HG02970 (cell line): ENCODE results near the gene CYB5R2.

ENCODE experiments used
- ATAC-seq: cut with Tn5 transposase; IDR thresholded peaks from one replicate; pipeline ENCODE4 v1.9.1; 2021; ENCODE audit warnings: mild to moderate bottlenecking, moderate library complexity, moderate number of reproducible peaks; ENCODE audit not compliant: unreplicated experiment, low FRiP score

The CYB5R2 gene

GRCh38 chr11:7672960-7673723 lies at the start of gene CYB5R2:
Gene CYB5R2 (minus strand): TSS chr11:7673500. CDS start chr11:7672825, 675 bp downstream.
- no peak for ATAC-seq

- no peak for ATAC-seq
Measured at GRCh38 chr11:7714786-7715185, 41.5 kb upstream of the CYB5R2 start.

- ATAC-seq = no peak
Measured at GRCh38 chr11:7706377-7706776, 33.1 kb upstream of the CYB5R2 start, which contains the start of gene OVCH2. Gene OVCH2 (minus strand): TSS chr11:7706477. CDS start chr11:7706394, 83 bp downstream.

- ATAC-seq = no peak
Measured at GRCh38 chr11:7703740-7704139, 30.4 kb upstream of the CYB5R2 start.

- no peak for ATAC-seq
Measured at GRCh38 chr11:7696424-7696823, 23.1 kb upstream of the CYB5R2 start.

- ATAC-seq = no peak
Measured at GRCh38 chr11:7694235-7694634, 20.9 kb upstream of the CYB5R2 start.

GRCh38 chr11:7692426-7692825 lies 19.1 kb upstream of the CYB5R2 start:
- no peak for ATAC-seq

- ATAC-seq = no peak
Measured at GRCh38 chr11:7691759-7692350, 18.6 kb upstream of the CYB5R2 start.

- ATAC-seq = no peak
Measured at GRCh38 chr11:7690648-7691047, 17.3 kb upstream of the CYB5R2 start.

GRCh38 chr11:7689239-7689638 lies 15.9 kb upstream of the CYB5R2 start:
- no peak for ATAC-seq

GRCh38 chr11:7688238-7688826 lies 15.0 kb upstream of the CYB5R2 start:
- ATAC-seq = no peak

- no peak for ATAC-seq
Measured at GRCh38 chr11:7687386-7687785, 14.1 kb upstream of the CYB5R2 start.

- ATAC-seq = no peak
Measured at GRCh38 chr11:7686761-7687160, 13.5 kb upstream of the CYB5R2 start.

GRCh38 chr11:7683571-7683970 lies 10.3 kb upstream of the CYB5R2 start:
- ATAC-seq = no peak

- no peak for ATAC-seq
Measured at GRCh38 chr11:7677796-7678201, 4.5 kb upstream of the CYB5R2 start.

GRCh38 chr11:7677071-7677470 lies 3.8 kb upstream of the CYB5R2 start:
- ATAC-seq = no peak

- ATAC-seq = no peak
Measured at GRCh38 chr11:7675631-7676030, 2.3 kb upstream of the CYB5R2 start.

GRCh38 chr11:7673724-7674434 lies 579 bp upstream of the CYB5R2 start:
- no peak for ATAC-seq

- ATAC-seq = peak; percentile 14
Measured at GRCh38 chr11:7672276-7672959, 882 bp downstream of the CYB5R2 start.
